ENCODE results near the gene ECM1. TPM values are rescaled to one million over a fixed set of nuclear protein-coding genes. Genes with fewer than 3 reads are reported as not detected.

ECM1 gene
- polyA plus RNA-seq, 3 donors from 2014 or later = not detected

DNA sequence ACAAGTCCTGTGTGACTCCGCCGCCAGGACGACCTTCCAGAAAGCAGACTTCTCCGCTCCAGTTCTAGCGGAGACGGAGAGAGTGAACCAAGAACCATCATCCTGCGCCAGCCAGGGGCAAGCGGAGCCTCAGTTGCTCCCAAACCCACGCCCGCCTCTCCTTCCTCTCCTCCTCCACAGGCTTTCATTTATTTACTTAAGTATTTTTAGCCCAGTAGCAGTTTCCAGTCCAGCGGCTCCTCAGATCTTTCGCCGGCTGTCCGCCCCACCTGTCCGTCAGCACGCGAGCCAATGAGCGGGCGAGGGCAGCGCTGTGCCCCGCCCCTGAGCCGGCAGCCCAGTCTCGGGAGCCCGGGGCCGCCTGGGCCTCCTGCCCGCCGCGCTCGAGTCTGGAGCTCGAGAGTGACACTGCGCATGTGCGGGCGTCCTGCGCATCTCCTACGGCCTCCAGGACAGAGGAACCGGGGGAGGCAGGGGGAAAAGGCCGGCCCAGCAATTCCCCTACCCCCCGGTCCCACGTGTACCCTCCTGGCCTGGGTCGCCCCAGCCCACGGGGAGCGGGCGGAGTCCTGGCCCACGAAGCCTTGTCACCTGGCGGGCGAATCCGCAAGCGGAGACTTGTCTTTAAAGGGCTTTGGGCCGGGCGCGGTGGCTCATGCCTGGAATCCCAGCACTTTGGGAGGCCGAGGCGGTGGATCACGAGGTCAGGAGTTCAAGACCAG, 7.6 kb downstream of the ECM1 start, which contains the start of gene FALEC:
FALEC (plus strand) TSS at position 425 of the 722 bp plus-strand sequence.
- H3K27ac Mint-ChIP-seq = peak within 1 kb of the TSS; percentile 65 to 90 (median 82)
- DNase-seq = peak; percentile 93 to 94 (median 94)
- no peaks in the 10 kb centered on the region for H3K9me3 Mint-ChIP-seq
- peaks cover 2 to 5% (median 3%) of the 10 kb centered on the region in 3 donors for H3K27me3 Mint-ChIP-seq (ENCODE audit: low read depth in 3 of 3)
- no peaks in the 10 kb centered on the region for H3K36me3 Mint-ChIP-seq
- peaks cover 16 to 18% of the 10 kb centered on the region in 2 donors for H3K4me1 Mint-ChIP-seq
- peak within 1 kb of the TSS; percentile 87 to 97 (median 91) for H3K4me3 Mint-ChIP-seq

GRCh38 chr1:150516050-150516591, 8.2 kb downstream of the ECM1 start:
- H3K27me3 Mint-ChIP-seq (ENCODE audit: low read depth in 3 of 3) = peaks cover 2 to 5% (median 3%) of the 10 kb centered on the region in 3 donors
- no peaks in the 10 kb centered on the region for H3K36me3 Mint-ChIP-seq
- no peak for DNase-seq
- H3K27ac Mint-ChIP-seq = peak overlapping the region in 5 of 6 donors; percentile 32 to 90 (median 74)
- no peaks in the 10 kb centered on the region for H3K9me3 Mint-ChIP-seq
- peak overlapping the region; percentile 87 to 97 (median 91) for H3K4me3 Mint-ChIP-seq
- peaks cover 16 to 18% of the 10 kb centered on the region in 2 donors for H3K4me1 Mint-ChIP-seq

- H3K27me3 Mint-ChIP-seq (ENCODE audit: low read depth in 3 of 3) = peaks cover 2 to 6% (median 3%) of the 10 kb centered on the region in 3 donors
- H3K27ac Mint-ChIP-seq = peak overlapping the region in 5 of 6 donors; percentile 32 to 90 (median 65)
- peak overlapping the region; percentile 87 to 97 (median 91) for H3K4me3 Mint-ChIP-seq
- peaks cover 16 to 18% of the 10 kb centered on the region in 2 donors for H3K4me1 Mint-ChIP-seq
- H3K9me3 Mint-ChIP-seq = no peaks in the 10 kb centered on the region
- no peak for DNase-seq
- H3K36me3 Mint-ChIP-seq = no peaks in the 10 kb centered on the region
Measured at GRCh38 chr1:150516616-150517015, 8.7 kb downstream of the ECM1 start.

- Mint-ChIP-seq H3K4me1 (peaks cover 4 to 5% of the 10 kb centered on the region in 2 donors), H3K36me3 (no peaks in the 10 kb centered on the region), H3K9me3 (no peaks in the 10 kb centered on the region), H3K4me3 (no peak overlapping the region), H3K27me3 (ENCODE audit: low read depth in 3 of 3) (peaks cover 0 to 3% (median 2%) of the 10 kb centered on the region in 3 donors), H3K27ac (no peak overlapping the region)
- DNase-seq = no peak
Measured at GRCh38 chr1:150521196-150521968, 13.5 kb downstream of the ECM1 start.

- H3K4me3 Mint-ChIP-seq = no peak overlapping the region
- no peaks in the 10 kb centered on the region for H3K9me3 Mint-ChIP-seq
- H3K27ac Mint-ChIP-seq = no peak overlapping the region
- H3K4me1 Mint-ChIP-seq = no peaks in the 10 kb centered on the region
- no peaks in the 10 kb centered on the region for H3K36me3 Mint-ChIP-seq
- no peak for DNase-seq
- peaks cover 0 to 2% (median 2%) of the 10 kb centered on the region in 3 donors for H3K27me3 Mint-ChIP-seq (ENCODE audit: low read depth in 3 of 3)
Measured at GRCh38 chr1:150525348-150525747, 17.4 kb downstream of the ECM1 start.

GRCh38 chr1:150528196-150528595, 20.3 kb downstream of the ECM1 start:
- Mint-ChIP-seq H3K27me3 (ENCODE audit: low read depth in 3 of 3) (peaks cover 0 to 1% (median 0%) of the 10 kb centered on the region in 3 donors), H3K27ac (no peak overlapping the region), H3K9me3 (no peaks in the 10 kb centered on the region), H3K4me1 (no peaks in the 10 kb centered on the region), H3K36me3 (no peaks in the 10 kb centered on the region), H3K4me3 (no peak overlapping the region)
- no peak for DNase-seq

- H3K4me1 Mint-ChIP-seq = no peaks in the 10 kb centered on the region
- H3K4me3 Mint-ChIP-seq = no peak overlapping the region
- H3K27ac Mint-ChIP-seq = no peak overlapping the region
Measured at GRCh38 chr1:150529017-150529416, 21.1 kb downstream of the ECM1 start.

DNA sequence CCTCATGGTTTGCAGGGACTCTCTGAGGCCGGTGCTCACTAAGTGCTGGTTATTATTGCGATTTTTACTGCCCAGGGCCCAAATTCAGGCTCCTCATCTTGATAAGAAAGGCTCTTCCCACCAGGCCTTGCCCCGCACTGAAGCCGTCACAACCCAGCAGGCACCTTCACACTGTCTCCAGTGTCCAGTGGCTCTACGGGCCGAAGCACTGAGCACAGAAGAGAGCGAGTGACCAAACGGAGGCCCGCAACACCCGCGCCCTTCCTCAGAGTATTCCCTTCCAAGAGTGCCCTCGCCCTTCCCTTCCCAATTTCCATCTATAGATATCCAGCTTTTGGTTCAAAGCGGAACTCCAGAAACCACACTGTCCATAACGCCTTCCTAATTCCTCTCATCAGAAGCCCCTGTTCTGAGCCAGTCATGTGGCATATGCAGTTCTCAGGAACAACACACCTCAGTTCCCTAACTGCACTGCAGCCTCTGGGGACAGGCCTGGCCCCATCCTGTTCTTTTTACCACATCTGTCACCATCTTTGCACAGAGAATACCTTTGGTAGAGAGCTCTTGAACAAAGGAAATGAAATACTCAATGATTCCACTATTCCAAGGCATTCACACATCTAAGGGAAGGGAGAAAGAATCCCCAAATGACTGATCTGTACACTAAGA, 22.7 kb downstream of the ECM1 start:
- H3K9me3 Mint-ChIP-seq = no peaks in the 10 kb centered on the region
- H3K4me1 Mint-ChIP-seq = no peaks in the 10 kb centered on the region
- H3K36me3 Mint-ChIP-seq = no peaks in the 10 kb centered on the region
- no peak overlapping the region for H3K27ac Mint-ChIP-seq
- no peak overlapping the region for H3K4me3 Mint-ChIP-seq
- no peak for DNase-seq
- peaks cover 0 to 1% (median 0%) of the 10 kb centered on the region in 3 donors for H3K27me3 Mint-ChIP-seq (ENCODE audit: low read depth in 3 of 3)

More at GRCh38 chr1:150529017-150529416, 21.1 kb downstream of the ECM1 start:
- Mint-ChIP-seq H3K36me3 (no peaks in the 10 kb centered on the region), H3K9me3 (no peaks in the 10 kb centered on the region), H3K27me3 (ENCODE audit: low read depth in 3 of 3) (peaks cover 0 to 1% (median 0%) of the 10 kb centered on the region in 3 donors)
- no peak for DNase-seq

- DNase-seq = no peak
- Mint-ChIP-seq H3K36me3 (no peaks in the 10 kb centered on the region), H3K9me3 (no peaks in the 10 kb centered on the region), H3K27me3 (ENCODE audit: low read depth in 3 of 3) (peaks cover 0 to 3% (median 1%) of the 10 kb centered on the region in 3 donors), H3K27ac (peak overlapping the region in 2 of 6 donors; percentile 47 to 58), H3K4me1 (no peaks in the 10 kb centered on the region), H3K4me3 (no peak overlapping the region)
Measured at GRCh38 chr1:150532860-150533259, 25.0 kb downstream of the ECM1 start.

- Mint-ChIP-seq H3K36me3 (peaks cover 0 to 3% (median 0%) of the 10 kb centered on the region in 3 donors), H3K4me1 (no peaks in the 10 kb centered on the region), H3K4me3 (no peak overlapping the region), H3K27ac (no peak overlapping the region), H3K27me3 (ENCODE audit: low read depth in 3 of 3) (peaks cover 2 to 3% (median 3%) of the 10 kb centered on the region in 3 donors), H3K9me3 (no peaks in the 10 kb centered on the region)
- DNase-seq = no peak
Measured at GRCh38 chr1:150534002-150534401, 26.1 kb downstream of the ECM1 start.

GRCh38 chr1:150535511-150536287, 27.8 kb downstream of the ECM1 start:
- Mint-ChIP-seq H3K9me3 (no peaks in the 10 kb centered on the region), H3K4me1 (no peaks in the 10 kb centered on the region), H3K4me3 (no peak overlapping the region), H3K27me3 (ENCODE audit: low read depth in 3 of 3) (peaks cover 1 to 3% (median 2%) of the 10 kb centered on the region in 3 donors), H3K27ac (peak overlapping the region in 1 of 6 donors; percentile 19), H3K36me3 (peaks cover 0 to 3% (median 0%) of the 10 kb centered on the region in 3 donors)
- DNase-seq = no peak

- peaks cover 1 to 3% (median 2%) of the 10 kb centered on the region in 3 donors for H3K27me3 Mint-ChIP-seq (ENCODE audit: low read depth in 3 of 3)
- no peaks in the 10 kb centered on the region for H3K4me1 Mint-ChIP-seq
- no peak for DNase-seq
- no peaks in the 10 kb centered on the region for H3K9me3 Mint-ChIP-seq
- H3K4me3 Mint-ChIP-seq = no peak overlapping the region
- peaks cover 0 to 3% (median 0%) of the 10 kb centered on the region in 3 donors for H3K36me3 Mint-ChIP-seq
- H3K27ac Mint-ChIP-seq = no peak overlapping the region
Measured at GRCh38 chr1:150536836-150537731, 29.2 kb downstream of the ECM1 start.

Data from immature natural killer cell (primary cell).